G401.6 (cell line): ENCODE data around the gene C5orf24.
A peak's percentile ranks its signal among the peaks of the same experiment; 100 is the strongest.
"Not testable (repeated sequence)": the region's sequence is repeated elsewhere in the genome, so short reads cannot be mapped to it uniquely, and the experiment has no call there.

ENCODE experiments used
- FAIRE-seq: peaks from 2 replicates; lab custom pipeline; 2012; peaks lifted over from hg19 to GRCh38; lab: Jason Lieb, UNC

Gene C5orf24

GRCh38 chr5:134845852-134846640, at the start of gene C5orf24:
Gene C5orf24, plus strand, starts transcription at chr5:134845968. Its CDS starts 8,933 bp downstream, at chr5:134854901.
- peak; percentile 42 for FAIRE-seq

GRCh38 chr5:134798468-134798867, 47.3 kb upstream of the C5orf24 start:
- no peak for FAIRE-seq

GRCh38 chr5:134803821-134804220, 41.9 kb upstream of the C5orf24 start:
- FAIRE-seq, result no peak

DNA sequence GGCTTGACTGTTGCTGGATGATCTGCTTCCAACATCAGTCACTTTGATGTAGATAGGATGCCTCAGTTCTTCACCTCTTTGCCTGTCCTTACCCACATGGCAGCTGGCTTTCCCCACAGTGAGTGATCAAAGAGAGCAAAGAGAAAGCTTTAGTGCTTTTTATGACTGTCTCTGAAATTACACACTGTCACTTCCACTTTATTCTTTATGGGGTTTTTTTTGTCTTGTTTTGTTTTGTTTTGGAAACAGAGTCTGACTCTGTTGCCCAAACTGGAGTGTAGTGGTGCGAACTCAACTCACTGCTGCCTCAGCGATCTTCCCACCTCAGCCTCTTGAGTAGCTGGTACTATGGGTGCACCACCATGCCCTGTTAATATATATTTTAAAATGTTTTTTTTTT, 32.4 kb upstream of the C5orf24 start:
- no peak for FAIRE-seq

DNA sequence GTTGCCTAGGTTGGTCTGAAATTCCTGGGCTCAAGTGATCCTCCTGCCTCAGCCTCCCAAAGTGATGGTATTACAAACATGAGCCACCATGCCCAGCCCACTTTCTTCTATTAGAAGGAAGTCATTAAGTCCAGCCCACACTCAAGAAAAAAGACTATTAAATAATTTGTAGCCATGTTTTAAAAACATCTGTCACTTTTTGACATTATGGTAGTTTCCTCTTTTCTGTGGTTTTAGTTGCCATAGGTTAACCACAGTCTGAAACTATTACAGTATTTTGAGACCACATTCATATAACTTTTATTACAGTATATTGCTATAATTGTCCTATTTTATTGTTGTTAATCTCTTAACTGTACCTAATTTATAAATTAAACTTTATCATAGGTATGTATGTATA, 31.9 kb upstream of the C5orf24 start:
- no peak for FAIRE-seq

GRCh38 chr5:134817006-134817405, 28.8 kb upstream of the C5orf24 start:
- FAIRE-seq, result no peak

DNA sequence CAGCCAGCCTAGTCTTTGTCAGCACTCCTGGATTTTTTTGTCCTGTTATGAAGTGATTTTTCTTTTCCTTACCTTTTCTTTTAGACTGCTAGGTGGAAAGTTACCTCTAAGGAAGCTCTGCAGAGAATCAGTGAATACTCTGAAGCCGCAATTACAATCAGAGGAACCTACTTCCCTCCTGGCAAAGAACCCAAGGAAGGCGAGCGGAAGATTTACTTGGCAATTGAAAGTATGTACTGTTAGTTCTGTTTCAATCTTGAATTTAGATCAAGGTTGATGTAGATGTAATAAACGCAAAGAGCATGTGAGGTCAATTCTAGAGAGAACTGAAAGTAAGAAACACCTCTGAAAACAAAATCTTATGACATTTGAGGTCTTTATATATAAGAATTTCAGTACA, 27.0 kb upstream of the C5orf24 start:
- FAIRE-seq, result no peak

- no peak for FAIRE-seq
Measured at GRCh38 chr5:134819407-134819963, 26.3 kb upstream of the C5orf24 start.

DNA sequence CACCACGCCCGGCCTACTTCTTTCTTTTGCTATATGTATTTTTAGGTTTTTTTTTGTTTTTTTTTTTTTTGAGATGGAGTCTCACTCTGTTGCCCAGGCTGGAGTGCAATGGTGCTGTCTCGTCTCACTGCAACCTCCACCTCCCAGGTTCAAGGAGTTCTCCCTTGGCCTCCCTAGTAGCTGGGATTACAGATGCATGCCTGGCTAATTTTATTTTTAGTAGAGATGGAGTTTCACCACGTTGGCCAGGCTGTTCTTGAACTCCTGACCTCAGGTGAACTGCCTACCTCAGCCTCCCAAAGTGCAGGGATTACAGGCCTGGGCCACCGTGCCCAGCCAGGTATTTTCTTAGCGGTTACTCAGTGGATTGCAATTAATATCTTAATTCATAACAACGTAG, 23.9 kb upstream of the C5orf24 start:
- FAIRE-seq, result no peak

DNA sequence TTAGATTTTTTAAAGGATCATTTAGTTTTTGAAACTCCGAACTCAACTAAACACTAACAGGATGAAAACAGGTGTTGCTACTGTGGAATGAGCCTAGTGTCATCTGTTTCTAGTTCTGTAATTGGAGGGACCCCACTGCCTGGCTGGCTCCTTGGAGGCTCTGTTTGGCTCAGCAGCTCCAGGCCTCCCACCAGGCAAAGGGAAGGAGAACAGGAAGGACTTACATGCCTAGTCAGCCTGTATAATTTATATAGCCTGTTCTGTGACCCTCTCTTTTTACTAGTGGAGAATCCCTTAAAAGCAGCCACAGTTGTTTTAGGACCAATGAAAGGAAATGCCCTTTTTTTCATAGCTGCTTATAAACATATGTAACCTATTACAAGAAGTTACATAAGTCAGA, 21.1 kb upstream of the C5orf24 start:
- no peak for FAIRE-seq

DNA sequence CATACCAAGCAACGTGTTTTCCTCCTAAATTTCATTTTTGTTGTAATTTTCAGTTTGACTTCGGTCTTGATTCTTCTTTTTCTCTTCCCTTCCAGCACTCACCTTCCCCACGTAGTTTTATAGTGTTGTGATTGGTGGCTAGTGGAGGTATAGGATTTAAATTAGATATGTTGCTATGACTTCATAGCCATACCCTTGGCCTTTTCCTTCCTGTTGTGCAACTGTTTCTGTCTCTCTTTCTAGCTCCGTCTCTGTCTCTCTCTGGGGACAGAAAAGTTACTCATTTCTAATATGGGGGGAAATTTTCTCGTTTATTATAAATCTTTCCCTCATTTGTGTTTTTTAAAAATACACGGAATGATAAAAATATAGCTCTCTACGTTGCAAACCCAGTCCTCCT, 20.6 kb upstream of the C5orf24 start:
- no peak for FAIRE-seq

DNA sequence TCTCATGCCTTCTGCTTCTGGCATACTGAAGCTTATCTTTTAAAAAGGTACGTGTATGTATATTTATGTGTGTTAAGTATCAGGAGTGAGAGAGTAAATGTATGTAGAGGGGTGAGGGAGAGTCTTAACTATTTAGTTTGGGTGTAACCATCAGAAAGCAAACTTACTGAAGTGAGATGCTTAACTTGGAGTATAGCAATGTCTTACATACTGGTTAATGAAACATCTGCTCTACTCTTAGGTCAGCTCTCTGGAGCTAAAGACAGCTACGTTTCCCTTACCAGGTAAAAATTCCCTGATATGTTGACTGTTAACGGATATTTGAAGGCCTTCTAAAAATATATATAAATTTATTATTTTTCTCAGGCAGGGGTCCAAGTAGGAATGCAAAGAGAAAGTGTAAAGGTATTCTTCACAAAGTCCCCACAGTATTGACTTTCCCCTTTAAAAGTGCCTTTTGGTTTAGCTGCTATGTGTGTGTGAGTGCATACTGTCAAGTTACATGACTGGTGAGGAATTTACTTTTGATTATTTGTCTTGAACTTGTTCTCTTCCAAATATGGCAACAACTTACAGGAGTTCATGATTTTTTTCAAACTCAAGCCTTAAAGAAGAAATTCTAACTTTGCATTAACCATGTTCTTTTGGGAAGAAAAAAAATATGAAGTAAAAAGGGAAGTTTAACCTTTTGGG, 12.3 kb upstream of the C5orf24 start:
- FAIRE-seq, result peak; percentile 31

DNA sequence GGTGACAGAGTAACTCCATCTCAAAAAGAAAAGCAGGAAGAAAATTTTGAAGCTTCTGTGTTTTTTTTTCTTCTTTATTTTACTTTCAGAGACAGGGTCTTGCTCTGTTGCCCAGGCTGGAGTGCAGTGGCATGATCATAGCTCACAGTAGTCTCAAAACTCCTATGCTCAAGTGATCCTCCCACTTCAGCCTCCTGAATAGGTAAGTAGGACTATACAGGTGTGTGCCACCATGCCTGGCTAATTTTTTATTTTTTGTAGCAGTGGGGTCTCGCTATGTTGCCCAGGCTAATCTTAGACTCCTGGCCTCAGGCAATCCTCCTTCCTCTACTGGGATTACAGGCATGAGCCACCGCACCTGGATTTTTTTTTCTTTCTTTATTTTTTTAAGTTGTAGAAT, 10.1 kb upstream of the C5orf24 start:
- FAIRE-seq, result no peak

DNA sequence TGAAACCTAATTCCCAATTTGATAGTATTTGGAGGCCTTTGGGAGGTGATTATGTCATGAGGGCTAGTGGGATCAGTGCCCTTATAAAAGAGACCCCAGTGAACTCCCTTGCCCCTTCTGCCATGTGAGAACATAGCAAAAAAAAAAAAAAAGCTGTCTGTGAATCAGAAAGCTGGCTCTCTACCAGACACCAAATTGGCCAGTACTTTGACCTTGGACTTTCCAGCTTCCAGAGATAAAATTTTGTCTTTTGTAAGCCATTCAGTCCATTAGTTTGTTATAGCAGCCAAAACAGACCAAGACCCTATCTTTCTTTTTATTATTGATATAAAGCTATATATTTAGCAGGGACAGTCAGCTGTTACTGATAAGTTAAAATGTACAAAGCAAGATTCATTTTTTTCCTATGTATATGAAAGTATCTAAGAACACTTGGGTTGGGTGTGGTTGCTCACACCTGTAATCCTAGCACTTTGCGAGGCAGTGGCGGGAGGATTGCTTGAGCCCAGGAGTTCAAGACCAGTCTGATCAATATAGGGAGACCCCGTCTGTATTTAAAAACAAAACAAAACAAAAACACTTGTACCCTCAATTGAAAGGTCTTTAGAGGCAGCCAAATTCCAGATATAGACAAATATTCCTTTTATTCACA, 8.1 kb upstream of the C5orf24 start:
- no peak for FAIRE-seq

DNA sequence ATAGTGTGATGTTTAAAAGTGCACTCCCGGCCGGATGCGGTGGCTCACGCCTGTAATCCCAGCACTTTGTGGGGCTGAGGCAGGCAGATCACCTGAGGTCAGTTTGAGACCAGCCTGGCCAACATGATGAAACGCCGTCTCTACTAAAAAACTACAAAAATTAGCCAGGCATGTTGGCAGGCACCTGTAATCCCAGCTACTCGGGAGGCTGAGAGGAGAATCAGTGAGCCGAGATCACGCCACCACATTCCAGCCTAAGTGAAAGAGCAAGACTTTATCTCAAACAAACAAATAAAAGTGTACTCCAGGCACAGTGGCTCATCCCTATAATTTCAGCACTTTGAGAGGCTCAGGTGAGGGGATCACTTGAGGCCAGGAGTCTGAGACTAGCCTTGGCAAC, 7.4 kb upstream of the C5orf24 start:
- not testable (repeated sequence) for FAIRE-seq

DNA sequence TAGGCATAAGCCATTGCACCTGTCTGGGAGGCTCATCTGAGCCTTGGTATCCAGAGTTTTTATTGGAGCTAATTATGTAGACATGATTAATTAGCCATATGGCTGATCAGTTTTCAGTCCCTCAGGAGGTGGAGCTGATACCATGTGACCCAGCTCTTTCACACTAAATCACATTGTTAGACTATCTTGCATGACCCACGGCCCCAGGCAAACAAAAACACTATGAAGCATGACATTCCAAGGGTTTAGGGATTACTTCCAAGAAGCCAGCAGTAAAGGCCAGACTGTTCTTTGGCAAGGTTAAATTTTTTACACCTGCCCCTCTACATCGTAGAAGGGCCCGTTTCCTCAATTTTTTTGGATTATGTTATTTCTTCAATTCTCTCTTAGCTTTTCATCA, 5.0 kb upstream of the C5orf24 start:
- no peak for FAIRE-seq

- FAIRE-seq, result no peak
Measured at GRCh38 chr5:134844252-134844651, 1.5 kb upstream of the C5orf24 start.

GRCh38 chr5:134845335-134845851, 375 bp upstream of the C5orf24 start:
- FAIRE-seq, result no peak

DNA sequence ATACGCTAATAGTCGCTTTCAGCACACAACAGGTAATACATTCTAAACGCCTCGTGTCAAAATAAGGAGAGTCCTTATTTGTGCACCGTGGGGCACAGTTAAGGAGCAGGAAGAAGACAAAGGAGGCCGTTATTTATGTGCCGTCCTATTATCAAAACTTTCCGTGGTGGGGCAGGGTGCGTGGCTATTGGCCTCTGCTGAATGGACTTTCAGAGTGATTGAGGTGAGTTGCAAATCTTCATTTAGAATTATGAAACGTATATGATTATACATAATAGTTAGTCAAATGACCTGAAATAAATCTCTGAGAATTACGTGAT, 833 bp downstream of the C5orf24 start:
- no peak for FAIRE-seq

GRCh38 chr5:134849434-134849933, 3.7 kb downstream of the C5orf24 start:
- not testable (repeated sequence) for FAIRE-seq

DNA sequence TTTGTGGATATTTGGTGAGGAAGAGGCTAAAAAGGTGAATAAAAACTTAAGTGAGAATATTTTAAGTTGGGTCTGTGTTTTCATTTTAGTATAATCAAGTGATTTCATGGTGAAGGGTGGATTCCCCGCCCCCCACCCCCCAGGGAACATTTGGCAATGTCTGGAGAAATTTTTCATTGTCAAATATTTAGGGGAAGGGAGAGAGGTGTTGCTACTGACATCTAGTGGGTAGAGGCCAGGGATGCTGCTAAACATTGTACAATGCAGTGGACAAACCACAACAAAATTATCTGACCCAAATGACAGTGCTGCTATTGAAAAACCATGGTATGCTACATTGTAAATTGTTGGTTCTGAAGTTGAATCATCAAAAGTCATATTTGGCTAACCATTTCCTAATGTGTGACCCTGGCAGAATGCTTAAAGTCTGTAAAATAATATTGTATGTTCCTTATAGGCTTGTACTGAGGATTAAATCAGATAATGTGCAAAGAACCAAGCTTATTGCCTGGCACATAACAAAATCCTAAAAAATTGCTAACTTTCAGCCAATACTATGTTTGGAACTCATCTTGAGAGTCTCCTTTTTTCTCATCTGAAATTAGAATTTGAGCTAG, 5.6 kb downstream of the C5orf24 start:
- peak; percentile 49 for FAIRE-seq

DNA sequence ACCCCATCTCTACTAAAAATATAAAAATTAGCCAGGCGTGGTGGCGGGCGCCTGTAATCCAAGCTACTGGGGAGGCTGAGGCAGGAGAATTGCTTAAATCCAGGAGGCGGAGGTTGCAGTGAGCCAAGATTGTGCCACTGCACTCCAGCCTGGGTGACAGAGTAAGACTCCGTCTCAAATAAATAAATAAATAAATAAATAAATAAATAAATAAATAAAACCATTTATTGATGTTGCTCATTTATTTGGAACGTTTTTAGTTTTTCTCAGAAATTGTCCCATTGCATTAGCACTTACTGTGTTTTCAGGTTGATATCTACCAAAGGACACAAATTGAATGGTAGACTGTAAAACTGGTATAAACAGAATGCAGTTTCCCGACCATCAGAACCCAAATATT, 10.7 kb downstream of the C5orf24 start:
- FAIRE-seq, result not testable (repeated sequence)
